ENCODE data around the gene RAB11FIP3. TPM values are rescaled to one million over a fixed set of nuclear protein-coding genes. Genes with fewer than 3 reads are reported as not detected.

The RAB11FIP3 gene
- total and polyA plus RNA-seq, 9 of the 15 experiments (the other 6 are each of a cell fraction or from before 2014, with no cell fraction given) = 0.46 to 13.1 (median 4.3) TPM

- TF ChIP-seq EP400 (IDR thresholded peaks at IDR 0.05) (peak; percentile 72; the same call in 1 of the 2 replicates), RB1 (IDR thresholded peaks at IDR 0.05; ENCODE audit: low read depth) (peak; percentile 87), USF2 (CRISPR knock-in tag; IDR thresholded peaks at IDR 0.05) (peak; percentile 53), SAFB2 (IDR thresholded peaks at IDR 0.05; ENCODE audit: borderline replicate concordance, low read depth, low read length, severe bottlenecking) (no peak), PATZ1 (CRISPR knock-in tag; IDR thresholded peaks at IDR 0.05; ENCODE audit: borderline replicate concordance) (no peak), HMGN3 (IDR thresholded peaks at IDR 0.05; ENCODE audit: borderline replicate concordance, extremely low read depth, insufficient read length, low read depth, low read length) (peak; percentile 68), TAF1 (IDR thresholded peaks at IDR 0.05; ENCODE audit: control insufficient read depth, extremely low read depth, insufficient read depth, low read length, severe bottlenecking) (peak; percentile 41), BRF1 (IDR thresholded peaks at IDR 0.05; ENCODE audit: borderline replicate concordance, extremely low read depth, insufficient read length) (no peak), ZNF263 (CRISPR knock-in tag; IDR thresholded peaks at IDR 0.05; ENCODE audit: borderline replicate concordance) (peak; percentile 77; the same call in 1 of the 2 replicates), SRSF7 (optimal IDR thresholded peaks at IDR 0.05; ENCODE audit: low read depth, low read length) (no peak), FOXP1 (CRISPR knock-in tag; IDR thresholded peaks at IDR 0.05) (peak; percentile 78; the same call in 1 of the 2 replicates), ZBTB1 (CRISPR knock-in tag; IDR thresholded peaks at IDR 0.05; ENCODE audit: borderline replicate concordance, low read depth) (peak; percentile 86), ATF6 (CRISPR knock-in tag; IDR thresholded peaks at IDR 0.05) (peak; percentile 60; the same call in 1 of the 2 replicates), ZNF431 (CRISPR knock-in tag; IDR thresholded peaks at IDR 0.05) (0 out of 2 replicates have a peak, but pooled peaks have one; percentile 8), SAFB (IDR thresholded peaks at IDR 0.05; ENCODE audit: borderline replicate concordance, low read depth, low read length) (0 out of 2 replicates have a peak, but pooled peaks have one; percentile 41), POLR2AphosphoS2 (IDR thresholded peaks at IDR 0.05; ENCODE audit: low read length) (peak; percentile 46; the same call in 1 of the 2 replicates)
Measured at GRCh38 chr16:401468-402348, 23.7 kb upstream of the RAB11FIP3 start, which contains the start of gene DECR2 (continued).

Data from K562 (cell line).